Activated T-helper 17 cell treated with anti-CD3 and anti-CD28 coated beads, Interleukin-2, amount 50 U/mL, for 72 hours (primary cell): ENCODE results near the gene VASH2. TPM values are rescaled to one million over a fixed set of nuclear protein-coding genes. Genes with fewer than 3 reads are reported as not detected.
"Not testable (repeated sequence)": the region's sequence is repeated elsewhere in the genome, so short reads cannot be mapped to it uniquely, and the experiment has no call there.

Source experiments
- ATAC-seq: fragments of 150-1000 bp; cut with Tn5 transposase; replicated peaks from 2 replicates; pipeline ENCODE4 v1.10.0; 2021; ENCODE audit warnings: mild to moderate bottlenecking, moderate library complexity
- H3K27ac Mint-ChIP-seq: one replicate; pipeline ENCODE4 v1.8.0; 2022; ENCODE audit warnings: mixed read lengths
- H3K27me3 Mint-ChIP-seq: one replicate; pipeline ENCODE4 v1.8.0; 2022; ENCODE audit warnings: mixed read lengths
- H3K36me3 Mint-ChIP-seq: one replicate; pipeline ENCODE4 v1.8.0; 2022; ENCODE audit warnings: low read depth, mild to moderate bottlenecking, mixed read lengths
- H3K4me1 Mint-ChIP-seq: one replicate; pipeline ENCODE4 v1.8.0; 2022; ENCODE audit warnings: mixed read lengths
- H3K4me3 Mint-ChIP-seq: one replicate; pipeline ENCODE4 v1.8.0; 2022; ENCODE audit warnings: mild to moderate bottlenecking, mixed read lengths
- H3K9me3 Mint-ChIP-seq: one replicate; pipeline ENCODE4 v1.8.0; 2022; ENCODE audit warnings: mixed read lengths
- total RNA-seq, 2 donors: library from RNA; stranded (reverse); gene quantifications; one replicate each; pipeline ENCODE4 v1.2.3, GENCODE V29; 2022

Gene VASH2
- total RNA-seq, 2 donors from 2014 or later: 0.52 TPM; not detected in 1

- H3K4me1 Mint-ChIP-seq: peaks cover 6% of the 10 kb centered on the region
- ATAC-seq: no peak
- H3K4me3 Mint-ChIP-seq: no peak overlapping the region
- no peak overlapping the region for H3K27ac Mint-ChIP-seq
- peaks cover 26% of the 10 kb centered on the region for H3K27me3 Mint-ChIP-seq
- no peaks in the 10 kb centered on the region for H3K9me3 Mint-ChIP-seq
- no peaks in the 10 kb centered on the region for H3K36me3 Mint-ChIP-seq
Observed at GRCh38 chr1:212958175-212958574, 7.8 kb downstream of the VASH2 start.

GRCh38 chr1:212959266-212960220, 9.2 kb downstream of the VASH2 start:
- Mint-ChIP-seq H3K36me3 (no peaks in the 10 kb centered on the region), H3K9me3 (no peaks in the 10 kb centered on the region), H3K4me3 (no peak overlapping the region), H3K27ac (no peak overlapping the region), H3K27me3 (peaks cover 17% of the 10 kb centered on the region), H3K4me1 (peaks cover 6% of the 10 kb centered on the region)
- no peak for ATAC-seq

DNA sequence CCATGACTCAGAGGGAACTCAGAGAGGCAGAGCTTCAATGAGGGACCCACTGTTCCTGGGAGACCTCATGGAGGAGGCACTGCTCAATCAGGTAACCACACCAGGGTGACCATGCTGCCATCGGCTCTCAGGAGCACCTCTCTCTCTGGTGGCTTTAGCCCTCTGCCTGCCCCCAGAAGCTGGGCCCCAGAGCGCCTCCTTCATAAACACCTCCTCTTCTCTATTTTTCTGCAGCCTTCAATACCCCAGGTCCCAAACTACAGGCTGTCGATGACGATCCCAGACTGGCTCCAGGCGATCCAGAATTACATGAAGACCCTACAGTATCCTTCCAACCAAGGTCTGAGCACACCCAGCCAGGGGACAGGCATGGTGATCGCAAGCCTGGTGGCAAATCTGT, 10.6 kb downstream of the VASH2 start:
- H3K9me3 Mint-ChIP-seq: no peaks in the 10 kb centered on the region

DNA sequence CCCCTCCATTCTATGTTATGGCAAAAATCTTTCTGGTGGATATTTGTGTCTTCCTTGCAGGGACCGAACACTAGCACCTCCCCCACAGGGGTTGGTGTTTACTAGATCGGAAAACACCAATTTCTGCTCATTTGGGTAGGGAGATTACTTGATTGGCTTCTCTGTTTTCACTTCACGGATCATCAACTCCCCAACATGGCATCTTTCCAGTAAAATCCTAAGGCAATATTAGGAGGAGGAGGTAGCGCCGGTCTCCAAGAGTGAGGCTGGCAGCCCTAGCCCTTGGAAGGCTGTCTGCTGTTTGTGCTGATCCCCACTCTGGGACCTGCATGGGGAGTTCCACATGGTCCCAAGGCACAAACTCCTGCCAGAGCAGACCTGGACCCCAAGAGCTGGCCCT, 12.2 kb downstream of the VASH2 start:
- H3K4me3 Mint-ChIP-seq: no peak overlapping the region
- no peak overlapping the region for H3K27ac Mint-ChIP-seq
- H3K9me3 Mint-ChIP-seq: no peaks in the 10 kb centered on the region
- H3K27me3 Mint-ChIP-seq: peaks cover 19% of the 10 kb centered on the region
- peaks cover 6% of the 10 kb centered on the region for H3K4me1 Mint-ChIP-seq
- ATAC-seq: no peak
- no peaks in the 10 kb centered on the region for H3K36me3 Mint-ChIP-seq

More for the DNA sequence above, 10.6 kb downstream of the VASH2 start:
- Mint-ChIP-seq H3K27me3 (peaks cover 14% of the 10 kb centered on the region), H3K4me3 (no peak overlapping the region), H3K27ac (peak overlapping the region; percentile 27), H3K4me1 (peaks cover 6% of the 10 kb centered on the region), H3K36me3 (no peaks in the 10 kb centered on the region)
- ATAC-seq: no peak

DNA sequence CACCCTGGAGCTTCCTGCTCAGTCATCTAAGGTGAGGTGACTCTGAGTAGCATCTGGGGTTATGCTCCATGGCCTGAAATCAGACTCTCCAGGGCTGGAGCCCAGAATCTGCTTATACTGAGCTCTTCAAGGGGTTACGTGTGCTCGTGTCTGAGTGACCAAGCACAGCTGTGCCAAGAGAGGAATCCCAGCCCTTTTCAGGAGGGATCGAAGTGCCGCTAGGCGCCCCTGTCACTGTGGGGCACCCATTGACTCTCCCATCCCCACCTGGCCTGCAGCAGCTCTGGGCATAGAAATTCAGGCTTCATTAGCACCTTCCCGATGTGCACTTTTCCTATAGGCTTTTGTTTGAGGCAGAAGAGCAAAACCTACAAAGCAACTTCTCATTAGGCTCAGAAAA, 13.8 kb downstream of the VASH2 start:
- Mint-ChIP-seq H3K27ac (no peak overlapping the region), H3K36me3 (no peaks in the 10 kb centered on the region), H3K9me3 (no peaks in the 10 kb centered on the region), H3K4me1 (peaks cover 12% of the 10 kb centered on the region), H3K27me3 (peaks cover 22% of the 10 kb centered on the region), H3K4me3 (no peak overlapping the region)
- ATAC-seq: no peak

- peaks cover 26% of the 10 kb centered on the region for H3K27me3 Mint-ChIP-seq
Observed at GRCh38 chr1:212964993-212965392, 14.7 kb downstream of the VASH2 start.

DNA sequence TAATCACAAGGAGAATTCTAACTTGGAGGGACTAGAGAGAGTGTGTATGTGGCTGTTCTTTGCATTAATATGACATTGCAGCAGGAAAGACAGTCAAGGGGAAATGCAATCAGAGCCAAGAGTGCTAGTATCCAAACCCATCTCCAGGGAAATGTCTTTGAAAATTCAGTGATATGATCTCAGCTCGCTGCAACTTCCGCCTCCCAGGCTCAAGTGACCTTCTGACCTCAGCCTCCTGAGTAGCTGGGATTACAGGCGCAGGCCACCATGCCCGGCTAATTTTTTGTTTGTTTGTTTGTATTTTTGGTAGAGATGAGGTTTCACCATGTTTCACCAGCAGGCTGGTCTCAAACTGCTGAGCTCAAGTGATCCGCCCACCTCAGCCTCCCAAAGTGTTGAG, 16.3 kb downstream of the VASH2 start:
- no peak for ATAC-seq
- Mint-ChIP-seq H3K9me3 (no peaks in the 10 kb centered on the region), H3K27me3 (peaks cover 26% of the 10 kb centered on the region), H3K4me1 (peaks cover 7% of the 10 kb centered on the region), H3K27ac (no peak overlapping the region), H3K36me3 (no peaks in the 10 kb centered on the region), H3K4me3 (no peak overlapping the region)

More at GRCh38 chr1:212964993-212965392, 14.7 kb downstream of the VASH2 start:
- H3K36me3 Mint-ChIP-seq, H3K4me3 Mint-ChIP-seq, H3K27ac Mint-ChIP-seq, H3K9me3 Mint-ChIP-seq, ATAC-seq: not testable (repeated sequence)
- peaks cover 12% of the 10 kb centered on the region for H3K4me1 Mint-ChIP-seq

GRCh38 chr1:212967801-212968200, 17.5 kb downstream of the VASH2 start:
- no peak overlapping the region for H3K4me3 Mint-ChIP-seq
- H3K36me3 Mint-ChIP-seq: no peaks in the 10 kb centered on the region
- H3K27ac Mint-ChIP-seq: no peak overlapping the region
- peaks cover 29% of the 10 kb centered on the region for H3K27me3 Mint-ChIP-seq
- no peaks in the 10 kb centered on the region for H3K9me3 Mint-ChIP-seq
- peaks cover 5% of the 10 kb centered on the region for H3K4me1 Mint-ChIP-seq
- ATAC-seq: peak; percentile 54

DNA sequence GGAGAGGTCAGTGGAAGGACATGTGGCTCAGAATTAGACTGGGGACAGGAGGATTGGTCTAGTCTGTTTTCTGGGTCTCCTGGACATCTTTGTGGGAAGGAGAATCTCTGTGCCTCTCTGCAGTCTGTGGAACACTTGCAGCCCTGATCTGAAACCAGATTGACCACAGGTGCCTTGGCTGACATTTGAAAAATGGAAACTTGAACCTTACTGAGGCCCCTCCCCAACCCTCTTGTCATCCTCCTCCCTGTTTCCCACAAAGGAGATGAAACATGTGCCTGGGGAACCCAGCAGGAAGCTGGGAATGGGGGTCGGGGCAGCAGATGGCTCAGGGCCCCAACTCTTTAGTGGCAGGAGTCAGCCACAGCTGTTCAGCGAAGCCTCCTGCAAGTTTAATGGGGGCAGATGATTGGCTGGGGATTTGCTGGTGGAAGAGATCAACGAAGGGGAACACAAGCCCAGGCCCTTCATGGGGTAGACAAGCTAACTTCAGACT, 18.1 kb downstream of the VASH2 start:
- no peak for ATAC-seq
- no peaks in the 10 kb centered on the region for H3K36me3 Mint-ChIP-seq
- H3K27ac Mint-ChIP-seq: no peak overlapping the region
- peaks cover 5% of the 10 kb centered on the region for H3K4me1 Mint-ChIP-seq
- H3K27me3 Mint-ChIP-seq: peaks cover 31% of the 10 kb centered on the region
- no peak overlapping the region for H3K4me3 Mint-ChIP-seq
- H3K9me3 Mint-ChIP-seq: no peaks in the 10 kb centered on the region

- H3K27me3 Mint-ChIP-seq: peaks cover 34% of the 10 kb centered on the region
- H3K27ac Mint-ChIP-seq: no peak overlapping the region
- H3K9me3 Mint-ChIP-seq: no peaks in the 10 kb centered on the region
- H3K4me1 Mint-ChIP-seq: peaks cover 5% of the 10 kb centered on the region
- H3K36me3 Mint-ChIP-seq: no peaks in the 10 kb centered on the region
- no peak for ATAC-seq
- H3K4me3 Mint-ChIP-seq: no peak overlapping the region
Observed at GRCh38 chr1:212970085-212970484, 19.7 kb downstream of the VASH2 start.

DNA sequence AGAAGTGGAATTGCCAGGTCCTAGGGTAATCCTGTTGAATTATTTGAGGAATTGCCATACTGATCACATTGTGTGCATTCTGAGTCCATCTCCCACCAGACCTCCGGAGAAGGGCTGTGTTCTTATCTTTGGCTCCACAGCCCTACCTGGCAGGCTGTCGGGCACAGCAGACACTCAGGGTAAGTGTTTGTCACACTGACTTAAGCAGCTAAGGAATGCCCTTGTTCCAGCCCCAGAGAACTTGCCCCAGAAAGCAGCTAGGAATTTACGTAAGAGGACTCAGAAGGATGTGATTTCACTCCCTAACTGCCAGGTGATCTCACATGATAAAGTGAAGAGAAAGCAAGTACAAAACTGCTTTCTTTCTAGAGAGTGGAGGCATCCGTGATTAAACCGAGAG, 21.0 kb downstream of the VASH2 start:
- no peaks in the 10 kb centered on the region for H3K9me3 Mint-ChIP-seq

GRCh38 chr1:212973426-212973825, 23.1 kb downstream of the VASH2 start:
- Mint-ChIP-seq H3K27ac (no peak overlapping the region), H3K27me3 (peaks cover 28% of the 10 kb centered on the region), H3K9me3 (no peaks in the 10 kb centered on the region), H3K36me3 (no peaks in the 10 kb centered on the region), H3K4me3 (no peak overlapping the region), H3K4me1 (peaks cover 7% of the 10 kb centered on the region)
- no peak for ATAC-seq

More for the DNA sequence above, 21.0 kb downstream of the VASH2 start:
- H3K4me3 Mint-ChIP-seq: no peak overlapping the region
- H3K36me3 Mint-ChIP-seq: no peaks in the 10 kb centered on the region
- H3K27me3 Mint-ChIP-seq: peaks cover 33% of the 10 kb centered on the region
- ATAC-seq: no peak
- peaks cover 5% of the 10 kb centered on the region for H3K4me1 Mint-ChIP-seq
- no peak overlapping the region for H3K27ac Mint-ChIP-seq

- Mint-ChIP-seq H3K4me3 (no peak overlapping the region), H3K27ac (no peak overlapping the region), H3K9me3 (no peaks in the 10 kb centered on the region), H3K4me1 (peaks cover 11% of the 10 kb centered on the region), H3K27me3 (peaks cover 31% of the 10 kb centered on the region), H3K36me3 (no peaks in the 10 kb centered on the region)
- ATAC-seq: no peak
Observed at GRCh38 chr1:212973899-212974298, 23.6 kb downstream of the VASH2 start.

- no peak overlapping the region for H3K4me3 Mint-ChIP-seq
- no peak for ATAC-seq
Observed at GRCh38 chr1:212974711-212975110, 24.4 kb downstream of the VASH2 start.

More at GRCh38 chr1:212974711-212975110, 24.4 kb downstream of the VASH2 start:
- H3K27me3 Mint-ChIP-seq: peaks cover 29% of the 10 kb centered on the region
- H3K36me3 Mint-ChIP-seq: no peaks in the 10 kb centered on the region
- no peaks in the 10 kb centered on the region for H3K9me3 Mint-ChIP-seq
- peaks cover 19% of the 10 kb centered on the region for H3K4me1 Mint-ChIP-seq
- no peak overlapping the region for H3K27ac Mint-ChIP-seq
